SH-SY5Y (cell line): ENCODE data around the gene SLC23A2.

Source experiments
- GATA2 ChIP-seq: IDR thresholded peaks from 2 replicates; pipeline ENCODE4 v1.6.1; 2011; ENCODE audit warnings: mild to moderate bottlenecking, low read depth, low read length
- GATA3 ChIP-seq: IDR thresholded peaks from 2 replicates; pipeline ENCODE4 v1.6.1; 2011; ENCODE audit warnings: low read depth, mild to moderate bottlenecking, low read length, moderate library complexity

Gene SLC23A2

DNA sequence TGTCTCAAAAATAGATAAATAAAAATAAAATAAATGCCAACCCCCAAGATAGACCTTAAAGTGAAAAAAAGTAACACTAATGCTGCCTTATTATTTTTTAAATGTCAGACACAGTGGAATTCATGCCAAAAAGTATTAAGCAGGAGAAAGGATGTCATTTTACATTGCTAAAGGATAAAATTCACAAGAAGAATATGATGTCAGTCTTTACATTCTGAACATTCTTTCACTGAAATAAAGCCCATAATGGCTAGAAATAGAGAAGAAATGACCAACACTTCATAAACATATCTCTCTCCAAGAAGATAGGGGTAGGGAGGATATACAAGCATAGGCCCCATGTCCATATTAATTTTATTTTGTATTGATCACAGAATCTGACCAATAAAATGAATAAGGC lies 47.4 kb downstream of the SLC23A2 start:
- no peak for TF ChIP-seq GATA2
- TF ChIP-seq GATA3: no peak

DNA sequence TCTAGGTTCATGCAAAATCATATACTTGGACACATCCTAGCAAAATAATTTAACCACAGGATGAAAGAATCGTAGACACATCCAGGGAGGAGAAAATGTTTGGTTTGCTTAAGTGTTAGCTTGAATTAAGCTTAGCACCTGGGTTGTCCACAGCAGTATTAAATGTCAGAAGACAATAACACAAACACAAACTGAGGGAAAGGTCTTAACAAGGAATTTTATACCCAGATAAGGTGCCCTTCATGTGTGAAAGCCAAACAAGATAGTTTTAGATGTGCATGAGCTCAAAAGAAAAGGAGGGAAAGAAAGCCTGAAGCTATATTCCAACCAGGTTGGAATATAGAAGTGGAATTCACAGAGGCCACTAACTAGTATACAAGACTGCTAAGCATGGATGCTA lies 49.1 kb downstream of the SLC23A2 start:
- TF ChIP-seq GATA3 (no peak), GATA2 (no peak)

DNA sequence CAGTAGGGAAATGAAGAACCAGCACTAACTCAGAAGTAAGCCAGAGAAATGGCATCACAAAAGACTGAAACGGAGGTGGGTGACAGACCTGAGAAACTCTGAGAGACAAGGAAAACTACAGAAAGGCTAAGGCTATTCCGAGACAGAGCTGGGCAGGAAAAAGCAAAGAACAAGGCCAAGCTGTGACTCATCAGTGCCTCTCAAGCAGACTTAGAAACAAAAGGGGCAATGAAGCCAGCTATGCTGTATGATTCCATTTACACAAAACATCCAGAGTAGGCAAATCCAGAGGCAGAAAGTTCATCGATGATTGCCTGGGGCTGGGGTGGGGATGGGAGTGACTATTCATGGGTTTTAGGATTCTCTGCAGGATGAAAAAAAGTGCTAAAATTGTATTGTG lies 50.0 kb downstream of the SLC23A2 start:
- no peak for TF ChIP-seq GATA2
- TF ChIP-seq GATA3: no peak

DNA sequence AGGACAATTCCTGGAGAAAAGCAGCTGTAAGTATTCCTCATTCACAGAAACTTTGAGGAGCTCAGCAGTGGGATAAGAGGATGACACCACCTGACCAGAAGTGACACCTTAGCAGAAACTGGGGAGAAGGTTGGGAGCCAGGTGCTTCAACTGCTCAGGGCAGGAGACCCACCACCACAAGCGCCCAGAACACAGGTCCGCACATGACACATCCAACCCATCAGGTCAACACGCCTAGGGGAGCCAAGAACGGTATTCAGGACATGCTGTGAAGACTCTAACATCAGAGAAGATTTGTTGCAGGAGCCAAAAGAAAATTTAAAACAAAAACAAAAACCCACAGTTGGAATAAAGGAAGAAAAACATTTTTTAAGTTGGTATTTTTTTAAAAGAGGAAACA lies 50.5 kb downstream of the SLC23A2 start:
- TF ChIP-seq GATA2 (no peak), GATA3 (no peak)

DNA sequence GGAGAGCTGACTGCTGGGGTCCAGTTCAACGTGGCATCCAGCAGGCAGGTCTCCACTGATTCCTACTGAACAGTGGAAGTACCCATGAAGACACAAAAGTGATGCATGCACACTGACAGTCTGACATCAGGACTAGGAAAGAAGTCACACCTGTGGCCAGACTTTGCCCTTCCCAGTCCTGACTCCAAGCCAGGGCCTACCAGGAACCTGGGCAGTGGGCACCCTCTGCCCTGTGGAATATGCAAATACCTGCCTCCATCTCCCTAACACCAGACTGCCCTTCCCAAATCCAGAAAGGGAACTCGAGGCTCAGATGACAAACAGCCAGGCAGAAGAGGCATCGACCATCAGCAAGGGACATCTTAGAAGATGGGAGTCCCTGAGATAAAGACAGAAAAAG lies 50.9 kb downstream of the SLC23A2 start:
- TF ChIP-seq GATA2 (no peak), GATA3 (no peak)

DNA sequence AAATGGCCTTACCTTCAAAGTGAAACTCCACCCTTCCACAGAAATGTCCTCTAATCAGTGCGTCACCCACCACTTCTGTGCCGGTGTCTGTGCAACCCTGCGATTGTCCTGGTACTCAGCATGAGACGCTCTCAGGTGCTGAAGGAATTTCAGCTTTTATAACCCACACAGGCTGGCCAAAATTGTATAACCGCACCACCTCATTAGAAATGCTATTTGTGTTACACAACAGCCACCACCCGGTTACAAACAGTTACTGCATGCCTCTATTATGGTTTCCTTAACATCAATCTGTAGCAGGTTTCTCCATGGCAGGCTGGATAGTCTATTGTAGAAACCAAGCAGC lies 51.5 kb downstream of the SLC23A2 start:
- no peak for TF ChIP-seq GATA3

DNA sequence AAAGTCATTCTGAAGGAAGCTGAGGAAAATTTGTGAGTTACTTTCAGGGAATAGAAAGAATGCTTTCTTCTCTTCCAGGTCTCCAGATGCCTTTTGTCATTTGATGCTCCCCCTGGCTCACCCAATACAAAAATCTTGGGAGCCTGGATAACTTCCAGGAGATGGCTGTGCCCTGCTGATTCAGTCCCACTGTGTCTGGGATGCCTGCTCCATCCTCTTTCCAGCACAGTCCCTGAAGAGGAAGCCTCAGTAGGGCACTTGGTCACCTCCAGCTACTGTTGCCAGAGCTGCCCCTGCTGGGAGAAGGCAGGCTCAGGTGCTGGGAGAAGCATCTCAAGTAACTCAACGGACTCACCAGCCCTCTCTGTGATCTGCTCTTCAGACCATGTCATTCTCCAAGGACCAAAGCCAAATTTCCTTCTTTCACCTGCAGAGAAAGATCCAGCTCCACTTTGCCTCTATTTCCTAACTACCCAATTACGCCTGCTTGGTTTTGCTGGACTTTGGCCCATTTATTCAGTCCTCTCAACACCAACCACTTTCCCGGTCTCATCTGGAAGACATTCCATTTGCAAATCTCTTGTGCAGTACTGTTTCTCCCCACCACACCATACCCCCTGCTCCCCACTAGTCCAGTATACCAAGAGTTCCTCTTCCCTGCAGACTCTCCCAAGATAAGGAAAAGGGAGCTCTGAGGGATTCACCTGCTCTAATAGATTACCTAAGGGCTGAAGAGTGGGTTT lies 53.3 kb downstream of the SLC23A2 start:
- TF ChIP-seq GATA3: no peak
- TF ChIP-seq GATA2: no peak

DNA sequence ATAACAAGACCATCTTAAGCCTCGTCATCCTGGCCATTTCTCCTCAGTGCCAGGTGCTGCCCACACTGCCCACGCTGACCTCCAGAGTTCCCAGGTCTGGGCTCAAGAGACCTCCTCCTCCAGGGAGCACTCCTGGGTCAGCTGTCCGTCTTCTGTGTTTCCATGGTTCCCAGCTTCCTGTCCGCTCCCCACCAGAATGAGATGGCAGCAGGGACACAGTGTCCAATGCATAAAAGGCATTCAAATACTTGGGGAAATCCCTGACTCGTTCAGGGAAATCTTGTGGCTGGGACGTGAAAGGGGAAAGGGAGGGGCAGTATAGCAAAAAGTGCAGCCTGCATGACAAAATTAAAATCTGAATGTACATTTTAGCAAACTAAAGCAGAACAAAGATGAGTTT lies 54.3 kb downstream of the SLC23A2 start:
- TF ChIP-seq GATA3 (no peak), GATA2 (no peak)

DNA sequence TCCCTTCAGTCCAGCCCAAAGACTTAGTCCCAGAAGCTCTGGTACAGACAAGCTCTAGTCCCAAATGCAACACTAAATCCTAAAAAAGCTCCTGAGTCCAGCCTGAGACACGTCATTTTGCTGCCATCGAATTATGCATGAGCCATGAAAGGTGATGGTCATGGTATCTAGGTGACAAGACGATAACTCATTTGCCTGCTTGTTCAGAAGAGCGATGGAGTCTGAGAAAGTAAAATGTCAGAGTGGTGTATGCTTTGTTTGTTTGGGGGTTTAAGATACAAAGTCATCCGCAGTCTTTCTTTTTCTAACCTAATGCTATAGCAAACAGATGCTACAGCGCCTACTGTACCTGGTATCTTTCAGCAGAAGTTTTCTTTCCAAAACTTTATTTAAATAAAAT lies 54.7 kb downstream of the SLC23A2 start:
- TF ChIP-seq GATA3 (no peak), GATA2 (no peak)

DNA sequence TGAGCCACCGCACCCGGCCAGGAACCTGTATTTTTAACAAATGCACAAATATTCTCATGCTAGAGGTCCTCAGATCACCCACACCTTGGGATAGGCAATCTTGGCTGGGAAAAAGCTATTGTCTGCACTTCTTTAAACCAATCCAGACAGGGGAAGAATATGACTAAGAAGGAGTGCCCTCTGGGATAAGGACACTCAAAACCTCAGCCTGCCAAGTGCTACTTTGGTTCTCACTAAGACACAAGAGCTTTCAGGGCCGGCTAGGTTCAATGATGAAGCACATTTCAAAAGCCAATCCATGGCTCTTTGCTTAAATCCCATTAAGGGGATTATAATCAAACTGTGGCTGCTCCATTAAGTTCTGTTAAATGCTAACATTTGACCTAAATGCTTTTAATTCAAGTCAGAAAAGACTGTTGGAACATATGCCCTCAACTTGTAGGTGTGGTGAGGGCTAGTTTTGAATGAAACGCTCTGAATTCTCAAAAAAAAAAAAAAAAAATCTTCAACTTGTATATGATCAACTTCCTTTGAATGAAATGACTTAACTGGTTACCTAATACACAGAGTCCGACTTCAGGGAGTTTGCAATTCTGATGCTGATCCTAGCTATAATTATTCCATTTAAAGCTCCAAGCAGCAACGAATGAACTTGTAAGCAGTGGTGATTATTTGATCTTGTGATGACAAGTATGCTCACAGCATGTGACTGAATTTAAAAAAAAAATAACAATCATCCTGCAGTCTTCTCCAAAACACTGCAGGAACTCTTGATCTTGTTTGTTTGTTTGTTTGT lies 56.6 kb downstream of the SLC23A2 start:
- TF ChIP-seq GATA2: no peak
- no peak for TF ChIP-seq GATA3

DNA sequence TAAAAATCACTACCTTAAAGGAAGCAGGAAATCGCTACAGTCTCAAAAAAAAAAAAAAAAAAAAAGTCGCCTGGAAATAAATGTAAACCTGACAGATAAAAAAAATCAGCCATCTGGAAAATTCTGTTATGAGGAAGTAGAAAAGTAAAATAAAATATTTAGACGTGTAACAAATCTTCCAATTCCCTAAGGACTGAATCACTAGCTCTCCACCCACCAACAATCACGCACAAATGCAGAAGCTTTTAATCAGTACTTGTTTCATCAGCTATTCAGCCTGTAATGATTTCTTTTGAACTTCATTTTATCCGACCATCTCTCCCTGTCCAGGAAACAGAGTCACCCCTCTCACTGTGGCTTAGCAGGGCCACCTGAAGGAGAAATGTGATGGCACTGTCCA lies 59.0 kb downstream of the SLC23A2 start:
- TF ChIP-seq GATA3: no peak
- no peak for TF ChIP-seq GATA2

DNA sequence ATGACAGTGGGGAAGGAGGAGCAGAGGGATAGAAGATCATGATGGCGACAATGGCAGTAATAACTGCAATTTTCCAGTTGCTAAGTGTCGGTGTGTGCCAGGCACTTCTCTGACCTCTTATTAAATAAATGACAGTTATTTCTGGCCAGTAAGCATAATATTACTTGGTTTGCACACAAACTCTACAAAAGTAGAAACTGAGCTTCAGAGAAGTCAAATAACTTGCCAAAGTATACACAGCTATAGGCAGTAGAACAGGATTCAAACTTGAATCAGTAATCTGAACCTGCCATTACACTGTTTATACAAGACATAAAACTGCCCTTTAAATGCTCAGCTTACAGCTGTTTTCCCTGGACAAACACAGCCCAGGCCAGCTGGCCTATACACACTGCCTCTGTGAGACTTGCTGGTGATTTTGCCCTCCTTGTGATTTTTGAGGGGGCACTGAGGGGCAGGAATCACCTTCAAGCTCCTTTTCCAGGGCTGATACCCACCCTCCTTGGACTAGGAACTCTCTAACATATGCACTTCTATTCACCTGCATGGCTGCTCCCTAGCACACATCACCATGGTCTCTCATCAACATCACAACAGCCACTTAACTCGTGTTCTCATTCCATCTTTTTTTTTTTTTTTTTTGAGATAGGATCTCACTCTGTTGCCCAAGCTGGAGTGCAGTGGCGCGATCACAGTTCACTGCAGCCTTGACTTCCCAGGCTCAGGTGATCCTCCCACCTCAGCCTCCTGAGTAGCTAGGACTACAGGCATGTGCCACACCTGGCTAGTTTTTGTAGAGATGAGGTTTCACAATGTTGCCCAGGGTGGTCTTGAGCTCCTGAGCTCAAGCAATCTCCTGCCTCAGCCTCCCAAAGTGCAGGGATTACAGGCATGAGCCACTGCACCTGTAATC lies 63.6 kb downstream of the SLC23A2 start:
- TF ChIP-seq GATA3 (no peak), GATA2 (no peak)

DNA sequence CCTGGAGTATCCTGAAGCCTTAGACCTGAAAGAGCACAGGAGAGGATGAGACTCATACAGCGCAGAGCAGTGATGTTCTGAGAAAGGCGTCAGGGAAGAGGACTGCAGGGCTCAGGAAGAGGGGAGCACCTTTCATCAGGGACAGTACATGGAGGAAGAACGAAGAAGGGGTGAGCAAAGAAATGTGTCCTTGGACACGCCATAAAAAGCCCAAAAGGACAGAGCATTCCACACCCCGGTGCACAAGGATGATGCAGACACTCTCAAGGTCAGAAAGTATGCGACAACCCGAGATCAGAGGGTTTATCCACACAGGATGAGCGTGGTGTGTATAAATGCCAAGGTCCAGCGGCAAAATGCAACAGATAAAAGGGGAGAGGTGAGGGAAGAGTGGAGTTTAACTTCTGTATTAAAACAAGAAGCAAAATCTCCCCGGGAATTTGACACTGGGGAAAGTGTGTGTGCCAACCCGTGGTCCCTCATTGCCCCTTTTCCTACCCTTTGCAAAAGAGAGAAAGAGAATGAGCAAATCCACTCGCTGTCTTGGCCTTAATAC lies 64.4 kb downstream of the SLC23A2 start:
- TF ChIP-seq GATA3 (no peak), GATA2 (no peak)

DNA sequence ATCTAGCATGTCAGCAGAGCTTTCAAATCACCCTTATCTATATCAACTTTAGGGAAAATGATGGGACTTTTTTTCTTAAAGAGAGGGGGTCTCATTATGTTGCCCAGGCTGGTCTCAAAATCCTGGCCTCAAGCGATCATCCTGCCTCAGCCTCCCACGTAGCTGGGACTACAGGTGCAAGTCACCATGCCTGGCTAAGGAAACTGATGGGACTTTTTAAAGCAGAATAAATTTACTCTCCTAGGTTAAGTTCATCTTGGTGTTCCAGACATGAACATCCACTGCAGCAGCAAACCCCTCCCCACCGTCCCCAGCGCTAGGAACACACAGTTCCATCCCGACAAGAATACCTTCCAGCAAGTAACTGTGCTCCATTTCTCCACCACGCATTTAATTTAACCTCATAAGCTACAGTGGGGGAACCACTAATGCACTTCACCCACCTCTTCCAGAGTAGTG lies 64.9 kb downstream of the SLC23A2 start:
- TF ChIP-seq GATA2 (no peak), GATA3 (no peak)
